Adrenal gland (tissue), 12 donors: ENCODE data around the gene LOXL1. TPM values are rescaled to one million over a fixed set of nuclear protein-coding genes. Genes with fewer than 3 reads are reported as not detected.
A peak's percentile ranks its signal among the peaks of the same experiment; 100 is the strongest.

ENCODE experiments used
- DNase-seq, 7 donors: peaks; one replicate each; pipeline ENCODE4 v3.0.0-alpha.2; 2019 to 2020
- H3K27ac ChIP-seq, 5 donors: fragments of 200-600 bp; sonication (generic) in 4 of 5; 1 replicate in 3 of 5; 2 replicates in 2 of 5; pipeline versions ENCODE4 v1.5.1 to v1.8.0; 2016 to 2020; ENCODE audit warnings: mild to moderate bottlenecking in 1 of 5
- H3K27me3 ChIP-seq: fragments of 200-600 bp; 2 replicates; pipeline ENCODE4 v1.8.0; 2021
- H3K36me3 ChIP-seq, 2 donors: fragments of 200-600 bp; replicated peaks in 1 of 2; 1 replicate in 1 of 2; 2 replicates in 1 of 2; pipeline versions ENCODE4 v1.5.1 to v1.8.0; 2018 to 2022
- H3K4me1 ChIP-seq, 2 donors: fragments of 200-600 bp; replicated peaks in 1 of 2; 1 replicate in 1 of 2; 2 replicates in 1 of 2; pipeline versions ENCODE4 v1.5.1 to v1.8.0; 2018 to 2021
- H3K4me3 ChIP-seq, 4 donors: fragments of 200-600 bp; sonication (generic) in 3 of 4; one replicate each; pipeline ENCODE4 v1.5.1; 2016 to 2018
- H3K9me3 ChIP-seq, 3 donors: fragments of 200-600 bp; sonication (generic) in 1 of 3; replicated peaks in 1 of 3; 1 replicate in 2 of 3; 2 replicates in 1 of 3; pipeline versions ENCODE4 v1.5.1 to v1.8.0; 2016 to 2021
- CTCF ChIP-seq, 6 experiments: fragments of 450-650 bp in 4 of 6; fragments of 200-600 bp in 2 of 6; sonication (generic) in 1 of 6; IDR thresholded peaks; 1 replicate in 5 of 6; 2 replicates in 1 of 6; pipeline versions ENCODE4 v1.5.1 to v1.8.0; 2016 to 2021; ENCODE audit warnings: antibody characterized with exemption in 6 of 6, mild to moderate bottlenecking in 2 of 6, moderate library complexity in 1 of 6
- POLR2A ChIP-seq, 2 donors: fragments of 450-650 bp; IDR thresholded peaks; one replicate each; pipeline ENCODE4 v1.6.1; 2017; ENCODE audit warnings: antibody characterized with exemption in 2 of 2, mild to moderate bottlenecking in 2 of 2, moderate library complexity in 1 of 2
- WGBS, 4 donors: extraction: QIAGEN DNeasy Blood & Tissue Kit in 2 of 4; methylation state at CpG; one replicate each; pipeline versions ENCODE4 v1.1.5 to v1.1.7; 2013 to 2017; 5-methylcytosine and 5-hydroxymethylcytosine counted together
- intact Hi-C, 2 donors: fragments of 100-400 bp; cut with DNase I; formaldehyde crosslinking; loops; one replicate each; pipeline versions ENCODE4 v1.14.1 to v1.15.0; 2022 to 2023
- polyA plus RNA-seq, 3 donors: library from polyadenylated mRNA; stranded (reverse); fragments of 200-250 nt in 2 of 3; fragments of 350-450 nt in 1 of 3; fragmentation: Illumina TruSeq in 1 of 3; extraction: RNeasy Lipid Tissue Mini Kit (QIAGEN cat#74804) in 1 of 3; gene quantifications; one replicate each; pipeline ENCODE4 v1.2.3, GENCODE V29; 2013 to 2014
- total RNA-seq, 9 donors: library from RNA; depleted of rRNA in 4 of 9; stranded (reverse); fragments of >200 nt in 4 of 9; fragments of 120-200 nt in 1 of 9; fragmentation: NEBNext Ultra II Directional in 1 of 9; extraction: Animal tissue kit (Norgen Biotek cat#: 25700) in 1 of 9; gene quantifications; one replicate each; pipeline versions ENCODE4 v1.1.0 to v1.2.4, GENCODE V29; 2013 to 2023
- donor health status: healthy with polysubstance abuse.
- donor health status: Bipolar disorder and iron deficiency.
- donor health status: DM: yes; HTN: yes; CAD: no.
- donor health status: DM: no; HTN: no; CAD: no.
- donor health status: DM: no; HTN: no; CAD: no.
- donor health status: DM: yes; HTN: yes; CAD: no.

LOXL1 gene
- total and polyA plus RNA-seq, 12 donors = 5.3 to 58.0 (median 10.9) TPM

DNA sequence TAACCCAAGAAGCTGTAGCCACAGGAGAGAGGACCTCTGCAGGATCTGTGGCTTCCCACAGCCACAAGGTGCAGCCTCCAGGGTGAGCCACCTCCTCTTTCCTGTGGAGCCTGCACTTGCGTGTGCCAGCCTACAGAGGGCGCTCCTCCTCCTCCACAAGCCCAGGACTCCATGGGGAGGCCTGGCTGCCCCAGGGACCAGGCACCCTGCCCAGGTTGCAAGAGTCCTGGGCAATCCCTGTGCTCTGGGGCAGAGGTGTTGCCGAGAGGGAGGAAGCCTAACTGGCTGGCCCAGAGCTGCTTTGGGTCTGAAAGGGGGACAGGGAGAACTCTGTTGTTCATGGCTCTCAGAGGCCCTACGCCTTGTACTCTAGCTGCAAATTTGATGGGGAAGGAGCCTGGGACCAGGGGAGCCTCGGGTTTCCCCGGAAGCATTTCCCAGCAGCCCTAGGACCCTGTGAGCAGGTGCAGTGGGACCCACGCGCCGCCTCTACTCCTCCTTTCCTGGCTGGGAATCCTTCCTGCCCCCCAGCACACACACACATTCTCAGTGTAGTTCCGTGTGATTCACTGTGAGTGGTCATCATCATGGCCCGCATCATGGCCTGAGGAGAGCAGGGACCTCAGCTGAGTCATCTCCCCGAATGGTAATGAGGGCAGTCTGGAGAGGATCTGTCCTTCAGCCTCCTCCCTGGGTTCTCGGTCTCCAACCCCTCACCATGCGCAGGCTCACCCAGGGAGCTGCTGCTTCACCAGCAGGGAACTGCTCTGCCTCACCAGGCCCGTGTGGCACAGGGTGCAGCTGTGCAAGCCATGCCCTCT, 28.6 kb upstream of the LOXL1 start:
- H3K27ac ChIP-seq = no peak overlapping the region
- intact Hi-C loops = no loop called here

GRCh38 chr15:73899197-73900094, 26.8 kb upstream of the LOXL1 start:
- WGBS, 4 donors = 74 to 87% (median 81%) methylated on average over 10 to 15 of the region's 15 CpGs
- H3K36me3 ChIP-seq = no peaks in the 10 kb centered on the region
- DNase-seq = peak in 1 of 7 donors; percentile 6
- H3K4me1 ChIP-seq = no peaks in the 10 kb centered on the region
- H3K27me3 ChIP-seq = no peaks in the 10 kb centered on the region
- no peak for TF ChIP-seq POLR2A (IDR thresholded peaks at IDR 0.05)
- no peak for TF ChIP-seq CTCF (IDR thresholded peaks at IDR 0.05)
- H3K9me3 ChIP-seq = no peaks in the 10 kb centered on the region
- H3K4me3 ChIP-seq = no peak overlapping the region
- H3K27ac ChIP-seq = no peak overlapping the region
- intact Hi-C loops = no loop called here

More for the DNA sequence above, 28.6 kb upstream of the LOXL1 start:
- H3K4me3 ChIP-seq = no peak overlapping the region
- peak; percentile 32 to 75 (median 67) for DNase-seq
- H3K27me3 ChIP-seq = no peaks in the 10 kb centered on the region
- H3K9me3 ChIP-seq = no peaks in the 10 kb centered on the region
- H3K36me3 ChIP-seq = no peaks in the 10 kb centered on the region
- TF ChIP-seq POLR2A (IDR thresholded peaks at IDR 0.05) (no peak), CTCF (IDR thresholded peaks at IDR 0.05) (peak; percentile 55 to 79 (median 66))
- 63 to 70% (median 66%) methylated on average over 4 to 15 of the region's 15 CpGs for WGBS, 4 donors
- no peaks in the 10 kb centered on the region for H3K4me1 ChIP-seq

GRCh38 chr15:73900095-73900712, 26.1 kb upstream of the LOXL1 start:
- H3K27ac ChIP-seq = no peak overlapping the region
- no peak overlapping the region for H3K4me3 ChIP-seq
- no peaks in the 10 kb centered on the region for H3K36me3 ChIP-seq
- H3K27me3 ChIP-seq = no peaks in the 10 kb centered on the region
- WGBS, 4 donors = 76 to 84% (median 78%) methylated on average over 7 to 10 of the region's 10 CpGs
- no peaks in the 10 kb centered on the region for H3K4me1 ChIP-seq
- TF ChIP-seq POLR2A (IDR thresholded peaks at IDR 0.05) = no peak
- TF ChIP-seq CTCF (IDR thresholded peaks at IDR 0.05) = no peak
- intact Hi-C loops = no loop called here
- H3K9me3 ChIP-seq = no peaks in the 10 kb centered on the region
- DNase-seq = peak in 1 of 7 donors; percentile 2
